ENCODE results near the gene MRTFB.
"Not testable (repeated sequence)": the region's sequence is repeated elsewhere in the genome, so short reads cannot be mapped to it uniquely, and the experiment has no call there.

Gene MRTFB

GRCh38 chr16:14070877-14071575 is at the start of gene MRTFB:
Gene MRTFB, plus strand, starts transcription at chr16:14071319. Its CDS starts 69,288 bp downstream, at chr16:14140607.
- peak; percentile 65 to 98 (median 93) for DNase-seq

- DNase-seq: not testable (repeated sequence)
These were observed 47.6 kb upstream of the MRTFB start for GRCh38 chr16:14023526-14023925.

- peak in 1 of 3 experiments; percentile 8 for DNase-seq
These were observed 46.8 kb upstream of the MRTFB start for GRCh38 chr16:14024283-14024682.

GRCh38 chr16:14026572-14027285 is 44.4 kb upstream of the MRTFB start:
- no peak for DNase-seq

GRCh38 chr16:14028202-14028601 is 42.9 kb upstream of the MRTFB start:
- peak; percentile 21 to 74 (median 27) for DNase-seq

- DNase-seq: peak in 1 of 3 experiments; percentile 27
These were observed 41.5 kb upstream of the MRTFB start for GRCh38 chr16:14029658-14030057.

GRCh38 chr16:14035092-14035491 is 36.0 kb upstream of the MRTFB start:
- DNase-seq: no peak

GRCh38 chr16:14036889-14037288 is 34.2 kb upstream of the MRTFB start:
- no peak for DNase-seq

- no peak for DNase-seq
These were observed 33.2 kb upstream of the MRTFB start for GRCh38 chr16:14037960-14038359.

GRCh38 chr16:14041164-14041563 is 30.0 kb upstream of the MRTFB start:
- DNase-seq: no peak

GRCh38 chr16:14042706-14043105 is 28.4 kb upstream of the MRTFB start:
- DNase-seq: no peak

GRCh38 chr16:14043278-14043677 is 27.8 kb upstream of the MRTFB start:
- DNase-seq: no peak

GRCh38 chr16:14043793-14044192 is 27.3 kb upstream of the MRTFB start:
- DNase-seq: no peak

GRCh38 chr16:14047121-14047859 is 23.8 kb upstream of the MRTFB start:
- DNase-seq: not testable (repeated sequence)

GRCh38 chr16:14050291-14051027 is 20.7 kb upstream of the MRTFB start:
- DNase-seq: no peak

GRCh38 chr16:14051103-14051729 is 19.9 kb upstream of the MRTFB start:
- no peak for DNase-seq

GRCh38 chr16:14056970-14057369 is 14.1 kb upstream of the MRTFB start:
- no peak for DNase-seq

- DNase-seq: no peak
These were observed 13.2 kb upstream of the MRTFB start for GRCh38 chr16:14057878-14058382.

GRCh38 chr16:14061732-14062259 is 9.3 kb upstream of the MRTFB start:
- no peak for DNase-seq

GRCh38 chr16:14062261-14062660 is 8.9 kb upstream of the MRTFB start:
- DNase-seq: no peak

- no peak for DNase-seq
These were observed 7.2 kb upstream of the MRTFB start for GRCh38 chr16:14063618-14064581.

Data from NCI-H1417 (cell line).